Astrocyte of the spinal cord (primary cell): ENCODE measurements around the gene DPH7.
A peak's percentile ranks its signal among the peaks of the same experiment; 100 is the strongest.

Source experiments
- DNase-seq: peaks from one replicate; pipeline ENCODE4 v3.0.0; 2011; ENCODE audit warnings: low read depth, low spot score
- H3K4me3 ChIP-seq: 2 replicates; pipeline ENCODE4 v1.5.1; 2011; ENCODE audit warnings: low read depth, mild to moderate bottlenecking, low read length, moderate library complexity
- CTCF ChIP-seq: IDR thresholded peaks from 2 replicates; pipeline ENCODE4 v1.5.1; 2012; ENCODE audit warnings: low read depth, mild to moderate bottlenecking, low read length, inconsistent platforms
- in situ Hi-C: cut with HindIII; loops from 2 replicates; pipeline ENCODE4 v1.10.0; 2017; ENCODE audit warnings: low sequenced_read_pairs

DPH7 gene

DNA sequence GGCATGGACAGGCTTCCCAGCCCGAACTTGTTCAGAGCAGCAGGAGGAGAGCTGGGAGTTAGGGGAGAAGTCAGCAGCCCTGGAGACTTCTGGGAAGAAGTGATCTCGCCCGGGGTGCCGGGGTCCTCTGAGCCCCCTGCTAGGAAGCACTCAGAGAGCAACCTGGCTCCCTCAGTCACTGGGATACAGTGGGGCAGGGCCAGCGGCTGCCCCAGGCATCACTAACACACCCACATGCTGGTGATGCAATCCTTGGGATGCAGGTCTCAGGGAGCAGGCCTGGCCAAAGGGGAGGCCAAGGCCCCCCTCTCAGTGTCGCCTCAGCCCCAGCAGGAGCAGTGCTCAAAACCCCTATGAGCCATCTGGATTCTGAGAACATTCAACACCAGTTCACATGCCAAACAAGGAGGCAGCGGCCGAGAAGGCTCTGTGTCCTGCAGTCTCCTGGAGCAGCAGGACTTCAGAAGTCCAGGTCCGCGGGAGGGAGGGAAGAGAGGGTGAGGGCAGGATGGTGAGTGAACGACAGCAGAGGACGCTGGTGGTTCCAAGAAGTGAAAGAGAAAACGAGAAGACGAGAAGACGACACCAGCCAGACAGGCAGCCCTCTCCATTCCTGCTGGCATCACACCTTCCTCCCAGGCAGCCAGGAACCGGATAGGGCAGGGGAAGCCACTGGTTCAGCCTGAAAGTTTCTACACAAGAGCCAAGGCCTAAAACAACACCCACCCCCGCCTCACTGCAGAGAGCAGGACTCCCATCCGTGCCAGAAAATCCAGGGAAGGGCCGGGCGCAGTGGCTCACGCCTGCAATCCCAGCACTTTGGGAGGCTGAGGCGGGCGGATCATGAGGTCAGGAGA, 30.8 kb downstream of the DPH7 start:
- no peak for DNase-seq
- no peak for TF ChIP-seq CTCF
- in situ Hi-C loops: no loop called here
- no peak overlapping the region for H3K4me3 ChIP-seq

DNA sequence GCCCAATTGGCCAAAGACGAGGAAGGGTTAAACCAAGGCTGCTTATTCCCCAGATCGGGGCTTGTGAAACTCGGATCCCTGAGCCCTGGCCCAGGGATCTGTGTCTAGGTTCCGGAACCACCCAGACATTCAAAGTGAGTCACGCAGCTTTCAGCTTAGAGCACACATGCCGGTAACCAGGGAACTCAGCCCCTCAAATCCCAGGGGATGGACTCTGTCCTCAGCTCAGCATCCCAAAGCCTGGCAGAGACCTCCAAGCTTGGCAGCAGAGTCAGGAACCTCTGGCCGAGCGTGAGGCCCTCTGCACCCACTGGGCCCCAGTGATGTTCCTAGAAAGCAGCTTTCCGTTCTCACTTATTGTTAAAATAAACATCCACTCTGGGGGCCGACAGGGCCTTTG, 33.6 kb downstream of the DPH7 start:
- TF ChIP-seq CTCF: no peak
- DNase-seq: peak; percentile 17

DNA sequence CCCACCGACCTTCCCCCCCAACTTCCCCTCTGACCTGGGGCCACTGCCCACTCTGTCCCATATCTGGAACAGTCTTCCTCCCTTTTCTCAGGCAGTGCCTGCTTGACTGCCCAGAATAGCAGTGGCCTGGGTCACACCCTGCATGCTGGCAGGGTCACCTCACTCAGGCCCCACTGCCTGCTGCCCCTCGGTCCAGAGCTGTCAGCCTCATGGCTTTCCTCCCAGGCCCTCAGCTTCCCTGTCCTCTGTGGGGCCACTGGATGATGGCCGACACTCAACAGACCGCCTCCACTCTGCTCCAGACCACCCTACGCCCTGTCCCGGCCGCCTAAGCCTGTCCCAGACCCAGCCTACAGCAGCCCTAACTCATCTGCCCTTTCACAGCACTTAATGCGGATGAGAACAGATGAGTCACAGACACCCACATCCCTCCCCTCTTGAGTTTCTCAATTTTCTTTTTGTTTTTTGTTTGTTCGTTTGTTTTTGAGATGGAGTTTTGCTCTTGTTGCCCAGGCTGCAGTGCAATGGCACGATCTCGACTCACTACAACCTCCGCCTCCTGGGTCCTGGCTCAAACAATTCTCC, 34.5 kb downstream of the DPH7 start:
- DNase-seq: no peak
- H3K4me3 ChIP-seq: no peak overlapping the region
- in situ Hi-C loops: no loop called here
- TF ChIP-seq CTCF: no peak

More for the DNA sequence above, 33.6 kb downstream of the DPH7 start:
- in situ Hi-C loops: no loop called here
- H3K4me3 ChIP-seq: no peak overlapping the region

DNA sequence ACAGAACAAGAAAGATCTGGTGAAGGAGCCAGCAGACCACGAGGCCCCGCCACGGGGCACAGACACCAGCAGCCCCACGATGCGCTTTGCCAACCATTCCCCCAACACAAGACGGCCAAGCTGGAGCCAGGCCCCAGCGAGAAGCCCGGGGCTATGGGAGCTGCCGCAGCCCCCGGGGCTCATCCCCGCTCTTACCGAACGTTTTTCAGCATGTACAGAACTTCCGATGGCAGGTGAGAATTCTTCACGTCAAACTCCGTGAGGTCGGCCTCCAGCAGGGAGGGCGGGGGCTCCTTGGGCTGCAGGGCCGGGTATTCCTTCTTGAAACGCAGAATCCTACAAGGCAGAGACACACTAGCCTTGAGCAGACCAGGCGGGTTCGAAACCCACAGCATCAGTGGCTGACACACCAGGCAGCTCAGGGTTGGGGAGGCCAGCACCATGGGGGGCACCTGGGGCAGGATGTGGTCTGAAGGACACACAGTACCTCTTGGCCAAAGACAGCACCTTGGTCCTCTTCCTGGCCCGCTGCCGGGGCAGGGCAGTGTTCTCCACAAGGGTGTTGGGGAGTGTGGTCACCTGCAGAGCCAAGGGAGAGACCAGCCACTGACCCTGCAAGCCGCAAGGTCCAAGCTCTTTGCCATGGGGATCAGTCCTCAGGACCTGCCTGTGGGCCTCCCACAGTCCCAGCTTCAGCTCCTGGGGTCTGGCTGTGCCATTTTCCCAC, 35.3 kb downstream of the DPH7 start:
- DNase-seq: no peak
- no peak for TF ChIP-seq CTCF
- no peak overlapping the region for H3K4me3 ChIP-seq
- in situ Hi-C loops: no loop called here

DNA sequence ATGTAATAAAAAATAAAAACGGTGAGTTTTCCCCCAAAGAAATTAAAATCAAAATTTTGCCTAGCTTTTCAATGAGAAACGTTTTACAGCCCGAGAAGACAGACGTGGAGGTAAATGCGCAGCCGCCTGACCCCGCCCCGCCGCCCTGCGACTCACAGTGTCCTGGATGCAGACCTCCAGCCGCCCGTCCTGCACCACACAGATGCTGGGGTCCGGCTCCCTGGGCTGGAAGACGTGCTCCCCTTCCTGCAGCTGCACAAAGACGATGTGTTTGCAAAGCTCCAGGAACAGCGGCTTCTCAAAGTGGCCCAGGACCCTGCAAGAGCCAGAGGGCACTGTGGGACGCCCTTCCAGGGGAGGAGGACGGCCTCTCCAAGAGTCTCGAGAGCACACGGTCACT, 36.2 kb downstream of the DPH7 start:
- no peak for TF ChIP-seq CTCF
- H3K4me3 ChIP-seq: no peak overlapping the region
- DNase-seq: no peak
- in situ Hi-C loops: no loop called here

DNA sequence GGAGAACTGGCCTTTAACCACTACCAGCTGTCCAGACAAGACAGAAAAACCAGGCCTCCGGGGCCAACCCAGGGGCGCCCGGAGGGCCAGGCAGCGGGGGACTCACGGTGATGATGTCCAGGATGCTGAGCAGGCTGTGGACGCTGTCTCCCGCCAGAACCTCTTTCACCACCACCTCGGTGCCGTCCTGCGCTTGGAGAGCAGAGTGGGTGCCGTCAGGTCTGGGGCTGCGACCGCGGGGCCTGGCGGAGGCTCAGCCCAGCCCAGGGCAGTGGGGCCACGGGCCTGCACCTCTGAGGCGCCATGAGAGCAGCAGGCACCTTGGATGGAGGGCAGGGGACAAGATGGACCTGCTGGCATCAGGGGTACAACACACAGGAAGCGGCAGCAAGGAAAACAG, 38.2 kb downstream of the DPH7 start:
- TF ChIP-seq CTCF: no peak
- in situ Hi-C loops: no loop called here
- H3K4me3 ChIP-seq: no peak overlapping the region
- DNase-seq: no peak
